OCI-LY3 (cell line): Measurements from ENCODE around the gene LPCAT1.

Source experiments
- CTCF ChIP-seq: fragments of 200-600, 300-600 bp; sonication (generic); IDR thresholded peaks from 2 replicates; pipeline ENCODE4 v1.5.1; 2014; ENCODE audit warnings: antibody characterized with exemption, low read length, low read depth
- EZH2phosphoT487 ChIP-seq: fragments of 200-600 bp; shearing (Covaris generic); IDR thresholded peaks from 2 replicates; pipeline ENCODE4 v1.6.1; 2018; ENCODE audit warnings: antibody characterized with exemption, mixed run types, low read depth

- TF ChIP-seq CTCF: no peak
- TF ChIP-seq EZH2phosphoT487: no peak
Observed at GRCh38 chr5:1473746-1474145, 50.0 kb downstream of the LPCAT1 start.
